ENCODE data around the gene TNIP2. TPM values are rescaled to one million over a fixed set of nuclear protein-coding genes. Genes with fewer than 3 reads are reported as not detected.
"Not testable (repeated sequence)": the region's sequence is repeated elsewhere in the genome, so short reads cannot be mapped to it uniquely, and the experiment has no call there.

Gene TNIP2
- total and polyA plus RNA-seq, 8 donors, result 16.6 to 46.5 (median 20.0) TPM

GRCh38 chr4:2781911-2782310, 25.8 kb upstream of the TNIP2 start:
- Histone ChIP-seq H3K4me3 (no peak overlapping the region), H3K36me3 (no peaks in the 10 kb centered on the region), H3K27ac (no peak overlapping the region), H3K9me3 (peaks cover 0 to 2% of the 10 kb centered on the region in 2 donors), H3K4me1 (peaks cover 0 to 15% of the 10 kb centered on the region in 2 donors), H3K27me3 (no peaks in the 10 kb centered on the region)
- ATAC-seq (no peak), DNase-seq (no peak)
- TF ChIP-seq, protein P1, sequence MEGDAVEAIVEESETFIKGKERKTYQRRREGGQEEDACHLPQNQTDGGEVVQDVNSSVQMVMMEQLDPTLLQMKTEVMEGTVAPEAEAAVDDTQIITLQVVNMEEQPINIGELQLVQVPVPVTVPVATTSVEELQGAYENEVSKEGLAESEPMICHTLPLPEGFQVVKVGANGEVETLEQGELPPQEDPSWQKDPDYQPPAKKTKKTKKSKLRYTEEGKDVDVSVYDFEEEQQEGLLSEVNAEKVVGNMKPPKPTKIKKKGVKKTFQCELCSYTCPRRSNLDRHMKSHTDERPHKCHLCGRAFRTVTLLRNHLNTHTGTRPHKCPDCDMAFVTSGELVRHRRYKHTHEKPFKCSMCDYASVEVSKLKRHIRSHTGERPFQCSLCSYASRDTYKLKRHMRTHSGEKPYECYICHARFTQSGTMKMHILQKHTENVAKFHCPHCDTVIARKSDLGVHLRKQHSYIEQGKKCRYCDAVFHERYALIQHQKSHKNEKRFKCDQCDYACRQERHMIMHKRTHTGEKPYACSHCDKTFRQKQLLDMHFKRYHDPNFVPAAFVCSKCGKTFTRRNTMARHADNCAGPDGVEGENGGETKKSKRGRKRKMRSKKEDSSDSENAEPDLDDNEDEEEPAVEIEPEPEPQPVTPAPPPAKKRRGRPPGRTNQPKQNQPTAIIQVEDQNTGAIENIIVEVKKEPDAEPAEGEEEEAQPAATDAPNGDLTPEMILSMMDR (IDR thresholded peaks at IDR 0.05), result no peak
- intact Hi-C loops (cut with DNase I), result no loop called here

GRCh38 chr4:2780643-2781042, 24.5 kb upstream of the TNIP2 start:
- H3K27me3 ChIP-seq; H3K27ac ChIP-seq; H3K36me3 ChIP-seq; intact Hi-C loops (cut with DNase I); H3K4me1 ChIP-seq; H3K9me3 ChIP-seq; DNase-seq; ATAC-seq; H3K4me3 ChIP-seq: not testable (repeated sequence)

- Histone ChIP-seq H3K27ac (peak overlapping the region in 1 of 2 donors; percentile 63), H3K36me3 (no peaks in the 10 kb centered on the region), H3K4me1 (peaks cover 0 to 19% of the 10 kb centered on the region in 2 donors), H3K4me3 (no peak overlapping the region), H3K9me3 (no peaks in the 10 kb centered on the region), H3K27me3 (no peaks in the 10 kb centered on the region)
- ATAC-seq (no peak), DNase-seq (peak in 1 of 4 donors; percentile 27)
- intact Hi-C loops (cut with DNase I), result no loop called here
- TF ChIP-seq, protein P1 (IDR thresholded peaks at IDR 0.05), result no peak
Measured at GRCh38 chr4:2771264-2771663, 15.1 kb upstream of the TNIP2 start.

DNA sequence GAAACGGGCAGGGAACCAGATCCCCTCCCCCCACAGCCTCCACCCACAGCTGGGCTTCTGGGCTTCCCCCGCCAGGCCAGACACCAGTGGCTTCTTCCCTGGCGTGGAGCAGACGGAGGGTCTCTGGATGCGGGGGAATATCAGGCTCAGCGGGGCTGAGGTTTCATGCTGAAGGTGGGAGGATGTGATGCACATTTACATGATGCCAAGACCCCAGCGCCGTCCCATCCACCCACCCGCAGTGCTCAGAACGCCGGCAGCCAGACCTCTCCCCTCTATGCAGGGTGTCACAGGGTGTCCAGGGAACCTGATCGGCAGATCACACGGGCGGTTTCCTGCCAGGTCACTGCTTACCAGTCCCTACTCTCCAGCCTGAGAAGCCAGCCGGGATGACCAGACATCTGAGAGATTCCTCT, 12.8 kb upstream of the TNIP2 start:
- DNase-seq (peak in 1 of 4 donors; percentile 32), ATAC-seq (no peak)
- intact Hi-C loops (cut with DNase I), result loop anchor here in 1 of 2 donors (10.0 kb wide), 1 partner anchor 166 kb away; no protein-coding TSS in a partner anchor
- Histone ChIP-seq H3K4me3 (no peak overlapping the region), H3K4me1 (peaks cover 0 to 20% of the 10 kb centered on the region in 2 donors), H3K27ac (no peak overlapping the region), H3K27me3 (no peaks in the 10 kb centered on the region), H3K36me3 (no peaks in the 10 kb centered on the region), H3K9me3 (no peaks in the 10 kb centered on the region)
- TF ChIP-seq, protein P1 (IDR thresholded peaks at IDR 0.05), result no peak

- intact Hi-C loops (cut with DNase I), result loop anchor here in 1 of 2 donors (10.0 kb wide), 1 partner anchor 167 kb away; no protein-coding TSS in a partner anchor
- peak in 1 of 4 donors; percentile 20 for DNase-seq
- H3K27me3 ChIP-seq, result no peaks in the 10 kb centered on the region
- H3K9me3 ChIP-seq, result no peaks in the 10 kb centered on the region
- no peak for ATAC-seq
- H3K27ac ChIP-seq, result no peak overlapping the region
- TF ChIP-seq, protein P1 (IDR thresholded peaks at IDR 0.05), result no peak
- no peaks in the 10 kb centered on the region for H3K36me3 ChIP-seq
- peaks cover 0 to 25% of the 10 kb centered on the region in 2 donors for H3K4me1 ChIP-seq
- no peak overlapping the region for H3K4me3 ChIP-seq
Measured at GRCh38 chr4:2768124-2768523, 12.0 kb upstream of the TNIP2 start.

- no peaks in the 10 kb centered on the region for H3K36me3 ChIP-seq
- DNase-seq, result peak in 2 of 4 donors; percentile 27 to 64
- TF ChIP-seq, protein P1 (IDR thresholded peaks at IDR 0.05), result no peak
- H3K27me3 ChIP-seq, result no peaks in the 10 kb centered on the region
- H3K4me1 ChIP-seq, result peaks cover 0 to 25% of the 10 kb centered on the region in 2 donors
- intact Hi-C loops (cut with DNase I), result loop anchor here in 1 of 2 donors (10.0 kb wide), 1 partner anchor 167 kb away; no protein-coding TSS in a partner anchor
- H3K9me3 ChIP-seq, result no peaks in the 10 kb centered on the region
- ATAC-seq, result no peak
- no peak overlapping the region for H3K4me3 ChIP-seq
- H3K27ac ChIP-seq, result no peak overlapping the region
Measured at GRCh38 chr4:2767705-2768074, 11.6 kb upstream of the TNIP2 start.
